ENCODE data around the gene ARL15. TPM values are rescaled to one million over a fixed set of nuclear protein-coding genes. Genes with fewer than 3 reads are reported as not detected.

The ARL15 gene
- total and polyA plus RNA-seq, 2 of the 4 experiments (the other 2 are of a cell fraction), result 7.3 to 19.2 TPM

- Histone ChIP-seq H2AK9ac (replicated peaks; ENCODE audit: low read depth, low read length, poor library complexity) (no peak overlapping the region), H3K4ac (ENCODE audit: low read depth, low read length) (no peak overlapping the region), H4K8ac (ENCODE audit: low read depth in 2 of 2, low read length in 2 of 2) (no peak overlapping the region), H3K36me3 (ENCODE audit: control insufficient read depth, insufficient read depth, low read length) (no peaks in the 10 kb centered on the region), H4K20me1 (ENCODE audit: insufficient read depth, low read length) (no peaks in the 10 kb centered on the region), H3K9me3 (ENCODE audit: control insufficient read depth, insufficient read depth, low read length) (no peaks in the 10 kb centered on the region), H3K23ac (ENCODE audit: low read depth, low read length) (no peak overlapping the region), H3K9ac (ENCODE audit: low read depth, low read length) (no peak overlapping the region), H3K79me1 (ENCODE audit: low read depth in 1 of 2, low read length in 2 of 2) (peaks cover 0 to 4% of the 10 kb centered on the region in 2 experiments; a peak in 2 of 4 replicates), H2BK5ac (ENCODE audit: low read depth, low read length, poor library complexity, severe bottlenecking) (no peak overlapping the region), H4K5ac (ENCODE audit: low read depth, low read length) (no peak overlapping the region), H3K4me1 (ENCODE audit: control insufficient read depth, insufficient read depth, low read length) (peaks cover 2% of the 10 kb centered on the region), H3K9me1 (ENCODE audit: insufficient read depth, low read length) (no peaks in the 10 kb centered on the region), H3K56ac (ENCODE audit: extremely low read depth, insufficient read depth, low read length) (no peak overlapping the region), H3K18ac (ENCODE audit: low read depth, low read length) (no peak overlapping the region), H2BK20ac (ENCODE audit: low read depth, low read length) (no peak overlapping the region), H4K91ac (ENCODE audit: insufficient read depth, low read depth, low read length) (no peak overlapping the region), H2AFZ (replicated peaks; ENCODE audit: low read length, poor library complexity) (no peak overlapping the region), H3K14ac (replicated peaks; ENCODE audit: low read depth, low read length) (no peak overlapping the region), H2BK15ac (ENCODE audit: low read depth, low read length) (no peak overlapping the region), H3K27me3 (ENCODE audit: control insufficient read depth, insufficient read depth, low read length) (no peaks in the 10 kb centered on the region), H3K4me2 (ENCODE audit: low read depth, low read length) (no peak overlapping the region), H3K4me3 (ENCODE audit: insufficient read depth, low read depth, low read length) (no peak overlapping the region), H3K27ac (ENCODE audit: insufficient read depth, low read length) (no peak overlapping the region), H2BK120ac (ENCODE audit: low read depth, low read length) (no peak overlapping the region), H2AK5ac (ENCODE audit: low read depth, low read length) (no peak overlapping the region)
- TF ChIP-seq NFE2L2 (IDR thresholded peaks at IDR 0.05; ENCODE audit: low read depth, low read length) (no peak), MAFK (IDR thresholded peaks at IDR 0.05; ENCODE audit: low read depth, low read length) (no peak), FOS (IDR thresholded peaks at IDR 0.05; ENCODE audit: low read depth, low read length) (no peak), ELK1 (IDR thresholded peaks at IDR 0.05; ENCODE audit: borderline replicate concordance, low read depth, low read length) (no peak), RAD21 (IDR thresholded peaks at IDR 0.05; ENCODE audit: low read length) (no peak)
- TF ChIP-seq, protein P1, sequence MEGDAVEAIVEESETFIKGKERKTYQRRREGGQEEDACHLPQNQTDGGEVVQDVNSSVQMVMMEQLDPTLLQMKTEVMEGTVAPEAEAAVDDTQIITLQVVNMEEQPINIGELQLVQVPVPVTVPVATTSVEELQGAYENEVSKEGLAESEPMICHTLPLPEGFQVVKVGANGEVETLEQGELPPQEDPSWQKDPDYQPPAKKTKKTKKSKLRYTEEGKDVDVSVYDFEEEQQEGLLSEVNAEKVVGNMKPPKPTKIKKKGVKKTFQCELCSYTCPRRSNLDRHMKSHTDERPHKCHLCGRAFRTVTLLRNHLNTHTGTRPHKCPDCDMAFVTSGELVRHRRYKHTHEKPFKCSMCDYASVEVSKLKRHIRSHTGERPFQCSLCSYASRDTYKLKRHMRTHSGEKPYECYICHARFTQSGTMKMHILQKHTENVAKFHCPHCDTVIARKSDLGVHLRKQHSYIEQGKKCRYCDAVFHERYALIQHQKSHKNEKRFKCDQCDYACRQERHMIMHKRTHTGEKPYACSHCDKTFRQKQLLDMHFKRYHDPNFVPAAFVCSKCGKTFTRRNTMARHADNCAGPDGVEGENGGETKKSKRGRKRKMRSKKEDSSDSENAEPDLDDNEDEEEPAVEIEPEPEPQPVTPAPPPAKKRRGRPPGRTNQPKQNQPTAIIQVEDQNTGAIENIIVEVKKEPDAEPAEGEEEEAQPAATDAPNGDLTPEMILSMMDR (conservative IDR thresholded peaks at IDR 0.05; ENCODE audit: low read depth, low read length), result no peak
- WGBS, 2 experiments (ENCODE audit: extremely low coverage in 2 of 2, insufficient read length in 1 of 2), result no CpG with 5 or more reads among the region's 2 CpGs
- DNase-seq (no peak), ATAC-seq (ENCODE audit: low read depth) (no peak)
- CTCF ChIA-PET, result no interaction called here
- POLR2A ChIA-PET (ENCODE audit: unreplicated experiment), result no interaction called here
- intact Hi-C loops (cut with micrococcal nuclease) (no loop called here), in situ Hi-C loops (cut with MboI; ENCODE audit: low sequenced_read_pairs) (no loop called here), dilution Hi-C loops (cut with HindIII; ENCODE audit: low sequenced_read_pairs, unreplicated experiment) (no loop called here)
- no TSS peak for BruUV-seq (replicated peaks)
Observed at GRCh38 chr5:54177058-54177457, 133.3 kb downstream of the ARL15 start.
